SU-DHL-6 (cell line): ENCODE results near the gene PCYOX1L.

Experiments
- EZH2phosphoT487 ChIP-seq: fragments of 200-600 bp; sonication (generic), shearing (Covaris generic); conservative IDR thresholded peaks from 2 replicates; pipeline ENCODE4 v1.6.1; 2018; ENCODE audit warnings: mild to moderate bottlenecking, antibody characterized with exemption, low read length, moderate library complexity, mixed read lengths
- TF ChIP-seq, protein P1 (sequence below): fragments of 200-600 bp; sonication (generic); IDR thresholded peaks from one replicate; pipeline ENCODE4 v1.5.1; 2017; ENCODE audit warnings: antibody characterized with exemption, mild to moderate bottlenecking, low read length, moderate library complexity; ENCODE audit not compliant: insufficient read depth, poor library complexity, severe bottlenecking

DNA sequence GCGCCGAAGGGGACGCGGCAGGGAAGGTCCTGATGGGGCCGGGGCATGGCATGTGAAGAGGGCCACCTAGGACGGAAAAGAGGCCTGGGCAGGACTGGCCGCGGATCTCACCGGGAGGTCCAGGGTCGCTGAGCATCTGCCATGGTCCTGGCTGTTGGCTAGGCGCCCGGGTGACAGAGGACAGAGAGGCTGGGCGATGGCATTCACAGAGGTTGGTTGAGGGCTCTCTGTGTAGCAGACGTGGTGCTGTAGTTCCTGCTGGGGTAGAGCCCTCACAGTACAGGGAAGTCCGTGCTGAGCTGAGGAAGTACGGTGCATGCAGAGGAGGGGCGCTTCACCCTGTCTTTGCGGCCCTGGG, 427 bp downstream of the PCYOX1L start:
- TF ChIP-seq, protein P1, sequence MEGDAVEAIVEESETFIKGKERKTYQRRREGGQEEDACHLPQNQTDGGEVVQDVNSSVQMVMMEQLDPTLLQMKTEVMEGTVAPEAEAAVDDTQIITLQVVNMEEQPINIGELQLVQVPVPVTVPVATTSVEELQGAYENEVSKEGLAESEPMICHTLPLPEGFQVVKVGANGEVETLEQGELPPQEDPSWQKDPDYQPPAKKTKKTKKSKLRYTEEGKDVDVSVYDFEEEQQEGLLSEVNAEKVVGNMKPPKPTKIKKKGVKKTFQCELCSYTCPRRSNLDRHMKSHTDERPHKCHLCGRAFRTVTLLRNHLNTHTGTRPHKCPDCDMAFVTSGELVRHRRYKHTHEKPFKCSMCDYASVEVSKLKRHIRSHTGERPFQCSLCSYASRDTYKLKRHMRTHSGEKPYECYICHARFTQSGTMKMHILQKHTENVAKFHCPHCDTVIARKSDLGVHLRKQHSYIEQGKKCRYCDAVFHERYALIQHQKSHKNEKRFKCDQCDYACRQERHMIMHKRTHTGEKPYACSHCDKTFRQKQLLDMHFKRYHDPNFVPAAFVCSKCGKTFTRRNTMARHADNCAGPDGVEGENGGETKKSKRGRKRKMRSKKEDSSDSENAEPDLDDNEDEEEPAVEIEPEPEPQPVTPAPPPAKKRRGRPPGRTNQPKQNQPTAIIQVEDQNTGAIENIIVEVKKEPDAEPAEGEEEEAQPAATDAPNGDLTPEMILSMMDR = no peak
- TF ChIP-seq EZH2phosphoT487 = no peak
